ENCODE measurements around the gene RPS6KA2. TPM values are rescaled to one million over a fixed set of nuclear protein-coding genes. Genes with fewer than 3 reads are reported as not detected.

The RPS6KA2 gene
- total and polyA plus RNA-seq, 2 donors (not counting 3 experiments of a cell fraction or from before 2014, with no cell fraction given), result 54.5 to 75.8 TPM

- no peaks in the 10 kb centered on the region for H3K9me1 ChIP-seq (replicated peaks; ENCODE audit: control insufficient read depth, extremely low read depth, insufficient read depth, low read length)
- no peaks in the 10 kb centered on the region for H4K20me1 ChIP-seq (replicated peaks; ENCODE audit: control insufficient read depth, extremely low read depth, insufficient read depth, low read length)
- no peak overlapping the region for H3K4me2 ChIP-seq (ENCODE audit: insufficient read depth, low read length)
- POLR2A ChIA-PET, result no interaction called here
- DNase-seq (ENCODE audit: low read depth, low spot score), result no peak
- H3K27ac ChIP-seq (ENCODE audit: insufficient read depth, low read depth, low read length), result no peak overlapping the region
- no peaks in the 10 kb centered on the region for H3K27me3 ChIP-seq (ENCODE audit: control insufficient read depth in 2 of 2, insufficient read depth in 2 of 2, low read length in 2 of 2)
- H3K79me2 ChIP-seq (ENCODE audit: control insufficient read depth, insufficient read depth, low read length), result no peaks in the 10 kb centered on the region
- FAIRE-seq, result no peak
- dilution Hi-C loops (cut with MboI; ENCODE audit: extremely low pct_ligation_motif_present, low sequenced_read_pairs), result no loop called here
- H3K9ac ChIP-seq (replicated peaks; ENCODE audit: extremely low read depth, insufficient read depth, low read length), result no peak overlapping the region
- H3K9me3 ChIP-seq (replicated peaks; ENCODE audit: control insufficient read depth, insufficient read depth, low read length), result no peaks in the 10 kb centered on the region
- H3K4me3 ChIP-seq (replicated peaks in 1 of 3; ENCODE audit: insufficient read depth in 1 of 3, low read depth in 1 of 3, low read length in 3 of 3), result no peak overlapping the region
- intact Hi-C loops (cut with micrococcal nuclease), result no loop called here
- TF ChIP-seq GATA2 (IDR thresholded peaks at IDR 0.05; ENCODE audit: insufficient read depth, insufficient read length, low read depth, low read length) (peak; percentile 53), EZH2 (IDR thresholded peaks at IDR 0.05; ENCODE audit: borderline replicate concordance, low read depth, low read length, severe bottlenecking) (no peak)
- H2AFZ ChIP-seq (ENCODE audit: low read depth, low read length), result no peak overlapping the region
- BruUV-seq (replicated peaks), result no TSS peak
- CTCF ChIA-PET, result no interaction called here
- H3K4me1 ChIP-seq (ENCODE audit: control insufficient read depth, extremely low read depth, insufficient read depth, low read length), result no peaks in the 10 kb centered on the region
- H3K36me3 ChIP-seq (ENCODE audit: control insufficient read depth in 2 of 2, extremely low read depth in 1 of 2, insufficient read depth in 2 of 2, low read length in 2 of 2), result peaks cover 0 to 16% of the 10 kb centered on the region in 2 experiments
Observed at GRCh38 chr6:166520905-166521834, 105.9 kb downstream of the RPS6KA2 start.

GRCh38 chr6:166516251-166516884 lies 110.7 kb downstream of the RPS6KA2 start:
- CTCF ChIA-PET, result interaction anchor here (0.9 to 1.3 kb wide), 5 partner anchors 11 to 253 kb away, joined by 3 to 4 read pairs (median 4); no protein-coding TSS in a partner anchor
- Histone ChIP-seq H3K4me2 (ENCODE audit: insufficient read depth, low read length) (no peak overlapping the region), H3K27ac (ENCODE audit: insufficient read depth, low read depth, low read length) (no peak overlapping the region), H4K20me1 (replicated peaks; ENCODE audit: control insufficient read depth, extremely low read depth, insufficient read depth, low read length) (no peaks in the 10 kb centered on the region), H3K79me2 (ENCODE audit: control insufficient read depth, insufficient read depth, low read length) (no peaks in the 10 kb centered on the region), H3K9ac (replicated peaks; ENCODE audit: extremely low read depth, insufficient read depth, low read length) (no peak overlapping the region), H3K9me1 (replicated peaks; ENCODE audit: control insufficient read depth, extremely low read depth, insufficient read depth, low read length) (no peaks in the 10 kb centered on the region), H2AFZ (ENCODE audit: low read depth, low read length) (no peak overlapping the region), H3K9me3 (replicated peaks; ENCODE audit: control insufficient read depth, insufficient read depth, low read length) (no peaks in the 10 kb centered on the region), H3K4me1 (ENCODE audit: control insufficient read depth, extremely low read depth, insufficient read depth, low read length) (peaks cover 6% of the 10 kb centered on the region), H3K27me3 (ENCODE audit: control insufficient read depth in 2 of 2, insufficient read depth in 2 of 2, low read length in 2 of 2) (no peaks in the 10 kb centered on the region), H3K36me3 (ENCODE audit: control insufficient read depth in 2 of 2, extremely low read depth in 1 of 2, insufficient read depth in 2 of 2, low read length in 2 of 2) (peaks cover 0 to 10% of the 10 kb centered on the region in 2 experiments), H3K4me3 (replicated peaks in 1 of 3; ENCODE audit: insufficient read depth in 1 of 3, low read depth in 1 of 3, low read length in 3 of 3) (no peak overlapping the region)
- intact Hi-C loops (cut with micrococcal nuclease) (loop anchor here (5.0 kb wide), 1 partner anchor 191 kb away; no protein-coding TSS in a partner anchor), dilution Hi-C loops (cut with MboI; ENCODE audit: extremely low pct_ligation_motif_present, low sequenced_read_pairs) (no loop called here)
- POLR2A ChIA-PET, result no interaction called here
- BruUV-seq (replicated peaks), result no TSS peak
- no peak for FAIRE-seq
- TF ChIP-seq POLR2A (IDR thresholded peaks at IDR 0.05; ENCODE audit: low read depth, low read length) (no peak), GATA2 (IDR thresholded peaks at IDR 0.05; ENCODE audit: insufficient read depth, insufficient read length, low read depth, low read length) (no peak), CTCF (IDR thresholded peaks at IDR 0.05; ENCODE audit: extremely low read depth in 1 of 2, insufficient read depth in 1 of 2, low read depth in 1 of 2, low read length in 2 of 2) (no peak), EZH2 (IDR thresholded peaks at IDR 0.05; ENCODE audit: borderline replicate concordance, low read depth, low read length, severe bottlenecking) (no peak), MAX (IDR thresholded peaks at IDR 0.05; ENCODE audit: insufficient read depth, insufficient read length) (no peak), FOS (IDR thresholded peaks at IDR 0.05; ENCODE audit: borderline replicate concordance, insufficient read depth, low read length) (no peak), MYC (IDR thresholded peaks at IDR 0.05; ENCODE audit: low read depth, low read length) (no peak), POLR2AphosphoS5 (IDR thresholded peaks at IDR 0.05; ENCODE audit: insufficient read depth, low read depth, low read length) (no peak), JUN (IDR thresholded peaks at IDR 0.05; ENCODE audit: borderline replicate concordance, insufficient read depth, insufficient read length, low read depth) (no peak)
- DNase-seq (ENCODE audit: low read depth, low spot score), result no peak

Measured in endothelial cell of umbilical vein (primary cell).